Measurements from ENCODE around the gene ARMCX2. TPM values are rescaled to one million over a fixed set of nuclear protein-coding genes. Genes with fewer than 3 reads are reported as not detected.

ARMCX2 gene
- total RNA-seq, result 39.7 and 78.0 TPM in 2 replicates

DNA sequence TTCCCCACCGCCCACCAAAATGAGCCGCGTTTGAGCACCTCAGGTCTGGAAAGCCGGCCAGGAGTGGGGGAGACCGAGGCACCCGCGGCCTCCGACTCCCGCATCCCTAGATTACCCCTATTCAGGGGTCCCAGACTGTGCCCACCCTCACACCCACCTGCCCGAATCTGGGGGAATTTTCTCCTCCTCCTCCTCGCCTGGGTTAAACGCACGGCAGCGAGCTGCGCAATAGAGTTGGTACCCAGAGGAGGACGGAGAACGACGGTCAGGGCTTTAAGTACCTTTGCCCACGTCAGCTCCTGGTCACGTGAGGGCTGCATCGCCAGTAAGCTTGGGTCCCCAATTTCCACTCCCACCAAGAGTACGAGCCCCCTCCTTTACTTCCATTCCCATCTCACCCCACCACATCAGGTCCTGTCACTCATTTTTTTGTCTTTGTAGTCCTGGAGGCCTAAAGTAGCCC, at the start of gene ARMCX2:
ARMCX2 (minus strand) TSS at position 250 of the 463 bp plus-strand sequence. CDS start 2,262 bp downstream, outside the sequence.

DNA sequence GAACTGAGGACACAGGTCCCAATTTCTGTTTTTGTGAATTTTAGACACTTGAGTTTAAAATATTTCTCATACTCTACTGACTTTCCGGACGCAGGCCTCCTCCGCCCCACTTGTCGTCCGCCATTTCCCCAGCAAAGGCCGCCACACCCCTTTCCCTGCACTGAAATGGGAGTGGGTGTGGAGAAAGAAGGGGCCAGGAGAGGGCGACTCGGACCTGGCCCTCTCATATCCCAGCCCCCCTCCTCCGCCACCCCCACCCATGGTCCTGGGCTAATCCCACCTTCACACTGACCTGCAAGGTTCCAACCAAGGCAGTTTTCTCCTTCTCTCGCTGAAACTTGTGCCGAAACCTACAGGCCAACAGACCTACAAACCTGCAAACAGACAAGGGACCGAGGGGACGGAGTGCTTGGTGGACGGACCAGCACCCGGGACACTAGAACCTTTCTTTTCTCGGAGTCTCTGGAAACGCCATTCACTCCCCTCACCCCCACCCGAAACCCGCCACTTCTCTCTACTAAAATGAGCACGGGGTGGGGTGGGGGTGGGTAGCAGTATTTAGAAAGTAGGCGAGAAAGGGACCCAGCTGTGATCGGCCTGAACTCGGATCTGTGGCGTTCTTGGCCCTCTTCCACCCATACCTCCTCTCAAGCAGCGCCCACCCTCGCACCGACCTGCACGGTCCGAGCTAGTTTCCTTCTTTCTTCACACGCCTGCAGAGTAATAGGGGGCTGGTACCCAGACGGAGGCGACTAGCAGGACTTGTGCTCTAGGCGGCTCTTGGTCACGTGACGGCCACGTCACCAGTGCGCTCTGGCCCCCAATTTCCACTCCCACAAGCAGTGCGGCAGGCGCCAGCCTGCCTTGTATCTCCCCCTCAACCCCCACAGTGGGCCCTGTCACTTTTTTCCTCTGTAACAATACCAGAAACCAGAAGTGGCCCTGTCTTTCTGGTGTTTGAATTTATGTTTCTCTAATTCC, 42.1 kb downstream of the ARMCX2 start, which contains the start of gene ARMCX6:
ARMCX6 (minus strand) TSS at position 790 of the 981 bp plus-strand sequence. CDS start 1,380 bp downstream, outside the sequence.

Other genes starting within 250 kb of the ARMCX2 start
- gene ARMCX4, start 174.4 kb downstream of the ARMCX2 start, total RNA-seq, result 3.9 and 4.0 TPM in 2 replicates
- gene ARMCX1, start 109.3 kb downstream of the ARMCX2 start, total RNA-seq, result 53.1 and 75.8 TPM in 2 replicates
- gene ARMCX6, start 41.9 kb downstream of the ARMCX2 start, total RNA-seq, result 44.7 and 48.4 TPM in 2 replicates
- gene ARMCX3, start 36.7 kb downstream of the ARMCX2 start, total RNA-seq, result 78.4 and 86.9 TPM in 2 replicates

Measured in dermis lymphatic vessel endothelial cell (primary cell).